Hepatocyte (in vitro differentiated cells): ENCODE results near the gene DIS3L2. TPM values are rescaled to one million over a fixed set of nuclear protein-coding genes. Genes with fewer than 3 reads are reported as not detected.

Experiments used
- DNase-seq: peaks from one replicate; pipeline ENCODE4 v3.0.0-alpha.2; 2016; ENCODE audit warnings: low spot score
- H2AFZ ChIP-seq: fragments of 200-600 bp; sonication (generic); 2 replicates; pipeline ENCODE4 v1.6.0; 2016; ENCODE audit warnings: antibody characterized with exemption, mild to moderate bottlenecking
- H3K27ac ChIP-seq: fragments of 200-600 bp; sonication (generic); 2 replicates; pipeline ENCODE4 v1.5.1; 2016; ENCODE audit warnings: mild to moderate bottlenecking
- H3K27me3 ChIP-seq: fragments of 200-600 bp; sonication (generic); 2 replicates; pipeline ENCODE4 v1.6.1; 2016
- H3K36me3 ChIP-seq: fragments of 200-600 bp; sonication (generic); replicated peaks from 2 replicates; pipeline ENCODE4 v1.5.1; 2016; ENCODE audit warnings: low read depth; ENCODE audit not compliant: insufficient read depth
- H3K4me1 ChIP-seq: fragments of 200-600 bp; sonication (generic); 2 replicates; pipeline ENCODE4 v1.5.1; 2016; ENCODE audit warnings: mild to moderate bottlenecking, moderate library complexity; ENCODE audit not compliant: insufficient read depth
- H3K4me2 ChIP-seq: fragments of 200-600 bp; sonication (generic); 2 replicates; pipeline ENCODE4 v1.6.0; 2016
- H3K4me3 ChIP-seq: fragments of 200-600 bp; sonication (generic); 2 replicates; pipeline ENCODE4 v1.5.1; 2016; ENCODE audit warnings: mild to moderate bottlenecking
- H3K79me2 ChIP-seq: fragments of 200-600 bp; sonication (generic); 2 replicates; pipeline ENCODE4 v1.6.0; 2017; ENCODE audit warnings: mild to moderate bottlenecking
- H3K9me2 ChIP-seq: fragments of 200-600 bp; sonication (generic); replicated peaks from 2 replicates; pipeline ENCODE4 v1.6.0; 2017; ENCODE audit warnings: mild to moderate bottlenecking; ENCODE audit not compliant: insufficient read depth
- H3K9me3 ChIP-seq: fragments of 200-600 bp; sonication (generic); 2 replicates; pipeline ENCODE4 v1.5.1; 2016; ENCODE audit warnings: low read depth, mild to moderate bottlenecking
- H4K20me1 ChIP-seq: fragments of 200-600 bp; sonication (generic); 2 replicates; pipeline ENCODE4 v1.6.0; 2016; ENCODE audit warnings: mild to moderate bottlenecking; ENCODE audit not compliant: insufficient read depth, poor library complexity, severe bottlenecking
- EZH2 ChIP-seq: fragments of 200-600 bp; sonication (generic); IDR thresholded peaks from 2 replicates; pipeline ENCODE4 v1.6.1; 2016; ENCODE audit warnings: antibody characterized with exemption, mild to moderate bottlenecking, borderline replicate concordance
- EZH2phosphoT487 ChIP-seq: fragments of 200-600 bp; sonication (generic); IDR thresholded peaks from one replicate; pipeline ENCODE4 v1.6.1; 2018; ENCODE audit warnings: antibody characterized with exemption, mild to moderate bottlenecking, low read depth, moderate library complexity; ENCODE audit not compliant: unreplicated experiment, severe bottlenecking
- WGBS: methylation state at CpG from one replicate; pipeline ENCODE4 v1.1.6; 2016; ENCODE audit warnings: low lambda C conversion rate; ENCODE audit errors: missing lambda C conversion rate; 5-methylcytosine and 5-hydroxymethylcytosine counted together
- polyA plus RNA-seq: library from polyadenylated mRNA; unstranded; fragments of >200 nt; fragmentation: Nextera tagmentation; extraction: Ambion mirVana; gene quantifications from 2 replicates; pipeline ENCODE4 v1.2.1, GENCODE V29; 2016
- total RNA-seq: library from RNA; depleted of rRNA; stranded (reverse); fragments of >200 nt; gene quantifications from 2 replicates; pipeline ENCODE4 v1.2.3, GENCODE V29; 2014
- TF ChIP-seq, protein P1 (sequence below): fragments of 200-600 bp; sonication (generic); IDR thresholded peaks from 2 replicates; pipeline ENCODE4 v1.5.1; 2016; ENCODE audit warnings: antibody characterized with exemption, mild to moderate bottlenecking; ENCODE audit not compliant: poor library complexity

The DIS3L2 gene
- total and polyA plus RNA-seq, 2 experiments from 2014 or later, result 19.5 to 20.0 TPM

DNA sequence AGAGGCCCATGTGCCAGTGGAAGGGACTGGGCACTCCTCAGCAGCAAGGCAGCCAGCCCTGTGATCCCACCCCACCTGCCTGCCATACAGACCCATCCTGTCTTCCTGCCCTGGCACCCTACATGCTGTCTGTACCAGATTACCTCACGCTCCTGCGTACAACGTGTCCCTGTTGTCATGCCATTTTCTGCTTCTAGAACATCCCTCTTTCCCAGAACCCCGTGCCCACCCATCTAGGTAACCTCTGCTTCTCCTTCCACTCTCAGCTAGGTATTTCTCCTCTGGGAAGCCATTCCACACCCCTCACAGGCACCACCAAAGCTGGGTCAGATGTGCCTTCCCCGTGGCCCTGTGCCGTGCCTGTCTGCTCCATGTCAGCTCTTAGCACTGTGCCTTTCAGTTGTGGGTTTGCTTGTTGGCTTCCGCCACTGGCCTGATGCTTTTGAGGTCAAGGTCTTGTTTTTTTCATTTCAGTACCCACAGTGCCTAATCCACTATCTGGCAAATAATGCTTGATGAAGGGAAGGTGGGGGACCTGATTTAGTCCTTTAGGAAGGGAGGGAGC lies 345.3 kb downstream of the DIS3L2 start:
- Histone ChIP-seq H3K9me2 (no peaks in the 10 kb centered on the region), H3K4me1 (no peaks in the 10 kb centered on the region), H2AFZ (no peak overlapping the region), H3K36me3 (no peaks in the 10 kb centered on the region), H3K79me2 (no peaks in the 10 kb centered on the region), H3K4me3 (no peak overlapping the region), H3K4me2 (no peak overlapping the region), H3K27ac (no peak overlapping the region), H3K27me3 (no peaks in the 10 kb centered on the region), H3K9me3 (no peaks in the 10 kb centered on the region), H4K20me1 (no peaks in the 10 kb centered on the region)
- no peak for TF ChIP-seq EZH2
- TF ChIP-seq, protein P1, sequence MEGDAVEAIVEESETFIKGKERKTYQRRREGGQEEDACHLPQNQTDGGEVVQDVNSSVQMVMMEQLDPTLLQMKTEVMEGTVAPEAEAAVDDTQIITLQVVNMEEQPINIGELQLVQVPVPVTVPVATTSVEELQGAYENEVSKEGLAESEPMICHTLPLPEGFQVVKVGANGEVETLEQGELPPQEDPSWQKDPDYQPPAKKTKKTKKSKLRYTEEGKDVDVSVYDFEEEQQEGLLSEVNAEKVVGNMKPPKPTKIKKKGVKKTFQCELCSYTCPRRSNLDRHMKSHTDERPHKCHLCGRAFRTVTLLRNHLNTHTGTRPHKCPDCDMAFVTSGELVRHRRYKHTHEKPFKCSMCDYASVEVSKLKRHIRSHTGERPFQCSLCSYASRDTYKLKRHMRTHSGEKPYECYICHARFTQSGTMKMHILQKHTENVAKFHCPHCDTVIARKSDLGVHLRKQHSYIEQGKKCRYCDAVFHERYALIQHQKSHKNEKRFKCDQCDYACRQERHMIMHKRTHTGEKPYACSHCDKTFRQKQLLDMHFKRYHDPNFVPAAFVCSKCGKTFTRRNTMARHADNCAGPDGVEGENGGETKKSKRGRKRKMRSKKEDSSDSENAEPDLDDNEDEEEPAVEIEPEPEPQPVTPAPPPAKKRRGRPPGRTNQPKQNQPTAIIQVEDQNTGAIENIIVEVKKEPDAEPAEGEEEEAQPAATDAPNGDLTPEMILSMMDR, result no peak
- TF ChIP-seq EZH2phosphoT487, result no peak
- WGBS, result 89% methylated on average over 7 of the region's 7 CpGs
- no peak for DNase-seq

DNA sequence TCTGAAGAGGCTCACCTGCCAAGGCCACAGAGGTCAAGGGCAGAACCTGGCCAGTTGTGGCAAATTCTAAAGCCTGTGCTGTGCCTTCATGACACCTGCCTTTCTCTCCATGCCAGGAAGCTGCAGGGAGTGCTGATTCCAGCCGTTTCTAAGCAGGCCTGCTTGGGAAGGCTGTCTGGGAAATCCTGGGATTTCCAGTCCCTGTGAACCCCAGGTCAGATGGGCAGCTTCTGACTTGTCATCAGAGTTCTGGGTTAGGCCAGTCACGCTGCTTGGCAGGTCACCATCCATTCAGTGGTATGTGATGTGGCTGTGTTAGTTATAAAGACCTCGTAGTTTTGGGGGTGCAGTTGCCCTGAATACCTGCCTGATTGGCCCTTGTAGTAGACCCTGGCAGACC lies 346.3 kb downstream of the DIS3L2 start:
- Histone ChIP-seq H3K36me3 (no peaks in the 10 kb centered on the region), H4K20me1 (no peaks in the 10 kb centered on the region), H3K27ac (no peak overlapping the region), H2AFZ (no peak overlapping the region), H3K9me2 (no peaks in the 10 kb centered on the region), H3K27me3 (no peaks in the 10 kb centered on the region), H3K79me2 (no peaks in the 10 kb centered on the region), H3K9me3 (peaks cover 2% of the 10 kb centered on the region), H3K4me2 (no peak overlapping the region), H3K4me1 (no peaks in the 10 kb centered on the region), H3K4me3 (no peak overlapping the region)
- 92% methylated on average over 3 of the region's 3 CpGs for WGBS
- DNase-seq, result no peak
- TF ChIP-seq EZH2phosphoT487 (no peak), EZH2 (no peak)
- TF ChIP-seq, protein P1, result no peak

DNA sequence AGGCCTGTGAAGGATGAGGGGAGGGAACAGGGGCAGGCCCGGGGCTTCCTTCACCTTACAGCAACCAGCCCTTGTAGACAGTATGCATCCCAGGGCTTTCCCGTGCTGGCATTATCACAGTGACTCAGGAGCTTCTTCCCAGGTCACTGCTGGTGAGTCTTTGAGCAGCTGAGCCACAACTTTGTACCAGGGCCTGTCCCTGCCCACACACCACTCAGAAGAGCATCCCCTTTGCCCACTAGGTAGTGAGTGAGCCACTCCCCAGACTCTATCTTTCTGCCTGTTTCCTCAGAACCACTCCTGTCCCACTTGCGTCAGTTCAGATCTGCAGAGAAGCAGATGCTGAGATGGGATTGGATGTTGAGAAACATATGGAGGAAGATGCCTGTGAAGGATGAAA lies 347.5 kb downstream of the DIS3L2 start:
- WGBS, result 94% methylated on average over 3 of the region's 3 CpGs
- Histone ChIP-seq H3K36me3 (no peaks in the 10 kb centered on the region), H3K4me1 (no peaks in the 10 kb centered on the region)

More for the DNA sequence above, 347.5 kb downstream of the DIS3L2 start:
- H3K27me3 ChIP-seq, result no peaks in the 10 kb centered on the region
- peaks cover 5% of the 10 kb centered on the region for H3K9me3 ChIP-seq
- H3K4me2 ChIP-seq, result no peak overlapping the region
- H2AFZ ChIP-seq, result no peak overlapping the region
- TF ChIP-seq EZH2phosphoT487 (no peak), EZH2 (no peak)
- TF ChIP-seq, protein P1, result no peak
- H3K27ac ChIP-seq, result no peak overlapping the region
- H3K79me2 ChIP-seq, result no peaks in the 10 kb centered on the region
- H4K20me1 ChIP-seq, result no peaks in the 10 kb centered on the region
- no peak for DNase-seq
- no peaks in the 10 kb centered on the region for H3K9me2 ChIP-seq
- H3K4me3 ChIP-seq, result no peak overlapping the region
